SK-N-SH (cell line): Measurements from ENCODE around the gene TLN1.

ENCODE experiments used
- ELF1 ChIP-seq: IDR thresholded peaks from 2 replicates; pipeline ENCODE4 v1.4.0; 2012
- EZH2phosphoT487 ChIP-seq: fragments of 200-600 bp; sonication (generic); IDR thresholded peaks from 2 replicates; pipeline ENCODE4 v1.6.1; 2017; ENCODE audit warnings: low read depth, mixed run types, mild to moderate bottlenecking, antibody characterized with exemption, moderate library complexity, borderline replicate concordance
- FOXM1 ChIP-seq: IDR thresholded peaks from 2 replicates; pipeline ENCODE4 v1.4.0; 2012; ENCODE audit warnings: low read depth, mild to moderate bottlenecking
- GABPA ChIP-seq: IDR thresholded peaks from 2 replicates; pipeline ENCODE4 v1.4.0; 2012; ENCODE audit warnings: low read depth, mild to moderate bottlenecking
- NFIC ChIP-seq: IDR thresholded peaks from 2 replicates; pipeline ENCODE4 v1.4.0; 2012; ENCODE audit warnings: borderline replicate concordance
- POLR2AphosphoS5 ChIP-seq: IDR thresholded peaks from 2 replicates; pipeline ENCODE4 v1.6.1; 2012; ENCODE audit warnings: low read depth, low read length
- RFX5 ChIP-seq: IDR thresholded peaks from 2 replicates; pipeline ENCODE4 v1.6.1; 2012; ENCODE audit warnings: mild to moderate bottlenecking, improper control_type of control experiment, low read length
- RXRA ChIP-seq: IDR thresholded peaks from 2 replicates; pipeline ENCODE4 v1.4.0; 2012; ENCODE audit warnings: low read depth, mild to moderate bottlenecking, borderline replicate concordance
- TAF1 ChIP-seq: IDR thresholded peaks from 2 replicates; pipeline ENCODE4 v1.6.1; 2012; ENCODE audit warnings: low read depth, mild to moderate bottlenecking, low read length, moderate library complexity, borderline replicate concordance
- YY1 ChIP-seq: IDR thresholded peaks from 2 replicates; pipeline ENCODE4 v1.4.0; 2012; ENCODE audit warnings: low read depth, mild to moderate bottlenecking
- TF ChIP-seq, protein P1 (sequence below): fragments of 200-600 bp; sonication (generic); IDR thresholded peaks from 2 replicates; pipeline ENCODE4 v1.6.1; 2017; ENCODE audit warnings: antibody characterized with exemption, mild to moderate bottlenecking, moderate library complexity
- TF ChIP-seq, protein P2 (sequence below): IDR thresholded peaks from 2 replicates; pipeline ENCODE4 v1.4.0; 2012; ENCODE audit warnings: low read depth
- TF ChIP-seq, protein P3 (sequence below): IDR thresholded peaks from 2 replicates; pipeline ENCODE4; 2012

DNA sequence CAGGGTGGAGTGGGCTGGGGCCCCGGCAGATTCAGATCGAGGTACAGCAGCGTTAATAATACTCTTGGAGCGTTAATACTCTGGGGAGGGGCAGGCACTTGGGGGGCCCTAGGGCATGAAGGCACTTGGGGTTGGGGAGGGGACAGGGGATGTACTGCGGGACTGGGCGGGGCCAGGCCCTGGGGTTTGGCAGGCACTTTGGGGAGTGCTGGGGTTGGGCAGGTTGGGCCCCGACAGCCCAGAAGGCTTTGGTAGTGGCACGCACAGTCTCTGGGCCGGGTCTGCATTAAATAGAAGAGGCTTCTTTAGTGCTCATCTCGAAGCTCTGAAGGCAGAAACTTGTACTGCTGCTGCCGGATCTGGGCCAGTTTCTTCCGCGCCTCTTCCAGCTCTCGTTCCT, 34.5 kb downstream of the TLN1 start:
- TF ChIP-seq, protein P1, sequence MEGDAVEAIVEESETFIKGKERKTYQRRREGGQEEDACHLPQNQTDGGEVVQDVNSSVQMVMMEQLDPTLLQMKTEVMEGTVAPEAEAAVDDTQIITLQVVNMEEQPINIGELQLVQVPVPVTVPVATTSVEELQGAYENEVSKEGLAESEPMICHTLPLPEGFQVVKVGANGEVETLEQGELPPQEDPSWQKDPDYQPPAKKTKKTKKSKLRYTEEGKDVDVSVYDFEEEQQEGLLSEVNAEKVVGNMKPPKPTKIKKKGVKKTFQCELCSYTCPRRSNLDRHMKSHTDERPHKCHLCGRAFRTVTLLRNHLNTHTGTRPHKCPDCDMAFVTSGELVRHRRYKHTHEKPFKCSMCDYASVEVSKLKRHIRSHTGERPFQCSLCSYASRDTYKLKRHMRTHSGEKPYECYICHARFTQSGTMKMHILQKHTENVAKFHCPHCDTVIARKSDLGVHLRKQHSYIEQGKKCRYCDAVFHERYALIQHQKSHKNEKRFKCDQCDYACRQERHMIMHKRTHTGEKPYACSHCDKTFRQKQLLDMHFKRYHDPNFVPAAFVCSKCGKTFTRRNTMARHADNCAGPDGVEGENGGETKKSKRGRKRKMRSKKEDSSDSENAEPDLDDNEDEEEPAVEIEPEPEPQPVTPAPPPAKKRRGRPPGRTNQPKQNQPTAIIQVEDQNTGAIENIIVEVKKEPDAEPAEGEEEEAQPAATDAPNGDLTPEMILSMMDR = no peak
- no peak for TF ChIP-seq FOXM1
- no peak for TF ChIP-seq YY1
- TF ChIP-seq, protein P2, sequence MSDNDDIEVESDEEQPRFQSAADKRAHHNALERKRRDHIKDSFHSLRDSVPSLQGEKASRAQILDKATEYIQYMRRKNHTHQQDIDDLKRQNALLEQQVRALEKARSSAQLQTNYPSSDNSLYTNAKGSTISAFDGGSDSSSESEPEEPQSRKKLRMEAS = no peak
- TF ChIP-seq, protein P3, sequence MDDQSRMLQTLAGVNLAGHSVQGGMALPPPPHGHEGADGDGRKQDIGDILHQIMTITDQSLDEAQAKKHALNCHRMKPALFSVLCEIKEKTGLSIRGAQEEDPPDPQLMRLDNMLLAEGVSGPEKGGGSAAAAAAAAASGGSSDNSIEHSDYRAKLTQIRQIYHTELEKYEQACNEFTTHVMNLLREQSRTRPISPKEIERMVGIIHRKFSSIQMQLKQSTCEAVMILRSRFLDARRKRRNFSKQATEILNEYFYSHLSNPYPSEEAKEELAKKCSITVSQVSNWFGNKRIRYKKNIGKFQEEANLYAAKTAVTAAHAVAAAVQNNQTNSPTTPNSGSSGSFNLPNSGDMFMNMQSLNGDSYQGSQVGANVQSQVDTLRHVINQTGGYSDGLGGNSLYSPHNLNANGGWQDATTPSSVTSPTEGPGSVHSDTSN = no peak
- no peak for TF ChIP-seq RXRA
- TF ChIP-seq RFX5 = no peak
- no peak for TF ChIP-seq POLR2AphosphoS5
- no peak for TF ChIP-seq ELF1
- no peak for TF ChIP-seq TAF1
- no peak for TF ChIP-seq NFIC
- TF ChIP-seq EZH2phosphoT487 = no peak
- TF ChIP-seq GABPA = no peak
